Neural cell (in vitro differentiated cells): Measurements from ENCODE around the gene PTPRO. TPM values are rescaled to one million over a fixed set of nuclear protein-coding genes. Genes with fewer than 3 reads are reported as not detected.

ENCODE experiments used
- H2AFZ ChIP-seq: fragments of 200-600, 300-800 bp; sonication (generic), shearing (Covaris generic); 2 replicates; pipeline ENCODE4 v1.6.0; 2014; ENCODE audit warnings: low read depth, mild to moderate bottlenecking, antibody characterized with exemption, low read length, moderate library complexity
- H3F3A ChIP-seq: fragments of 200-600 bp; shearing (Covaris generic); 2 replicates; pipeline ENCODE4 v1.6.1; 2016; ENCODE audit warnings: mild to moderate bottlenecking, moderate library complexity, mixed read lengths, antibody characterized with exemption, low read length; ENCODE audit not compliant: insufficient read depth, poor library complexity, severe bottlenecking
- H3K27ac ChIP-seq: fragments of 200-600, 300-800 bp; sonication (generic), shearing (Covaris generic); 2 replicates; pipeline ENCODE4 v1.5.1; 2014; ENCODE audit warnings: mild to moderate bottlenecking, low read length, moderate library complexity
- H3K27me3 ChIP-seq: fragments of 300-800, 200-600 bp; sonication (generic), shearing (Covaris generic); 2 replicates; pipeline ENCODE4 v1.6.0; 2014; ENCODE audit warnings: mild to moderate bottlenecking, low read depth, low read length, moderate library complexity; ENCODE audit not compliant: insufficient read depth
- H3K36me3 ChIP-seq: fragments of 300-800, 200-600 bp; sonication (generic), shearing (Covaris generic); 2 replicates; pipeline ENCODE4 v1.5.1; 2014; ENCODE audit warnings: mild to moderate bottlenecking, antibody characterized with exemption, low read length, moderate library complexity; ENCODE audit not compliant: insufficient read depth
- H3K4me2 ChIP-seq: fragments of 300-800, 200-600 bp; sonication (generic), shearing (Covaris generic); 2 replicates; pipeline ENCODE4 v1.6.0; 2014; ENCODE audit warnings: mild to moderate bottlenecking, low read length
- H3K4me3 ChIP-seq: fragments of 300-800, 200-600 bp; sonication (generic), shearing (Covaris generic); 2 replicates; pipeline ENCODE4 v1.5.1; 2014; ENCODE audit warnings: mild to moderate bottlenecking, low read length, moderate library complexity
- H3K79me2 ChIP-seq: fragments of 200-600 bp; shearing (Covaris generic); replicated peaks from 2 replicates; pipeline ENCODE4 v1.6.0; 2014; ENCODE audit warnings: mild to moderate bottlenecking, low read length, moderate library complexity; ENCODE audit not compliant: insufficient read depth
- H3K9ac ChIP-seq: fragments of 300-800, 200-600 bp; sonication (generic), shearing (Covaris generic); 2 replicates; pipeline ENCODE4 v1.6.1; 2016; ENCODE audit warnings: mild to moderate bottlenecking, low read length, mixed read lengths
- H3K9me2 ChIP-seq: fragments of 200-600 bp; shearing (Covaris generic); 2 replicates; pipeline ENCODE4 v1.6.1; 2016; ENCODE audit warnings: mild to moderate bottlenecking, low read length, mixed read lengths; ENCODE audit not compliant: insufficient read depth
- H3K9me3 ChIP-seq: fragments of 200-600, 300-800 bp; sonication (generic), shearing (Covaris generic); 2 replicates; pipeline ENCODE4 v1.6.1; 2016; ENCODE audit warnings: mild to moderate bottlenecking, mixed run types, low read length, moderate library complexity, mixed read lengths
- H4K20me1 ChIP-seq: fragments of 200-600 bp; shearing (Covaris generic); 2 replicates; pipeline ENCODE4 v1.6.1; 2016; ENCODE audit warnings: mild to moderate bottlenecking, mixed run types; ENCODE audit not compliant: insufficient read depth
- EP300 ChIP-seq: fragments of 450-650 bp; conservative IDR thresholded peaks from 2 replicates; pipeline ENCODE4 v1.6.1; 2014; ENCODE audit warnings: antibody characterized with exemption, mild to moderate bottlenecking, moderate library complexity; ENCODE audit not compliant: poor library complexity, severe bottlenecking
- EZH2 ChIP-seq: fragments of 200-600, 300-800 bp; shearing (Covaris generic), sonication (generic); IDR thresholded peaks from 2 replicates; pipeline ENCODE4 v1.6.1; 2014; ENCODE audit warnings: antibody characterized with exemption, low read length, borderline replicate concordance, mild to moderate bottlenecking; ENCODE audit not compliant: insufficient read depth, poor library complexity, severe bottlenecking
- MXI1 ChIP-seq: fragments of 450-650 bp; conservative IDR thresholded peaks from 2 replicates; pipeline ENCODE4 v1.6.1; 2014; ENCODE audit warnings: antibody characterized with exemption, mild to moderate bottlenecking; ENCODE audit not compliant: poor library complexity, severe bottlenecking
- POLR2AphosphoS5 ChIP-seq: IDR thresholded peaks from 2 replicates; pipeline ENCODE4 v1.6.1; 2012
- RAD21 ChIP-seq: fragments of 450-650 bp; conservative IDR thresholded peaks from 2 replicates; pipeline ENCODE4 v1.6.1; 2014; ENCODE audit warnings: antibody characterized with exemption, mild to moderate bottlenecking, moderate library complexity
- SMC3 ChIP-seq: fragments of 450-650 bp; conservative IDR thresholded peaks from 2 replicates; pipeline ENCODE4 v1.6.1; 2014; ENCODE audit warnings: antibody characterized with exemption, mild to moderate bottlenecking, moderate library complexity; ENCODE audit not compliant: poor library complexity
- TAF1 ChIP-seq: IDR thresholded peaks from 2 replicates; pipeline ENCODE4 v1.6.1; 2012; ENCODE audit warnings: low read depth
- polyA plus RNA-seq: library from polyadenylated mRNA; depleted of rRNA; stranded (reverse); fragments of >200 nt; gene quantifications from 2 replicates; pipeline ENCODE4 v1.2.3, GENCODE V29; 2014
- TF ChIP-seq, protein P1 (sequence below): IDR thresholded peaks from 2 replicates; pipeline ENCODE4 v1.6.1; 2012; ENCODE audit warnings: borderline replicate concordance
- TF ChIP-seq, protein P2 (sequence below): fragments of 450-650 bp; IDR thresholded peaks from 2 replicates; pipeline ENCODE4 v1.5.1; 2014; ENCODE audit warnings: antibody characterized with exemption, mild to moderate bottlenecking, moderate library complexity; ENCODE audit not compliant: poor library complexity, severe bottlenecking

PTPRO gene
- polyA plus RNA-seq, 1 donor from 2014 or later: 124 TPM

DNA sequence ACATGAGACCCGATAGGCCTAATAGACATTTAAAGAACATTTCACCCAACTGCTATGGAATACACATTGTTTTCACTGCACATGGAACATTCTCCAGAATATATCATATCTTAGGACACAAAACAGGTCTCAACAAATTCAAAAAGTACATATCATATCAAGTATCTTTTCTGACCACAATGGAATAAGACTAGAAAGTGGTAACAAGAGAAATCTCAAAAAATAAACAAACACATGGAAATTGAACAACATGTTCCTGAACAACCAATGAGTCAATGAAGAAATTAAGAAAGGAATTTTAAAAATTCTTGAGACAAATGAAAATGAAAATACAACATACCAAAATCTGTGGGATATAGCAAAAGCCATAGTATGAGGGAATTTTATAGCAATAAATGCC, 208.1 kb downstream of the PTPRO start:
- H3F3A ChIP-seq: no peaks in the 10 kb centered on the region
- H3K4me2 ChIP-seq: no peak overlapping the region
- H3K9me2 ChIP-seq: no peaks in the 10 kb centered on the region
- TF ChIP-seq EP300 (no peak), EZH2 (no peak), SMC3 (no peak), POLR2AphosphoS5 (no peak), RAD21 (no peak), TAF1 (no peak), MXI1 (no peak)
- TF ChIP-seq, protein P1, sequence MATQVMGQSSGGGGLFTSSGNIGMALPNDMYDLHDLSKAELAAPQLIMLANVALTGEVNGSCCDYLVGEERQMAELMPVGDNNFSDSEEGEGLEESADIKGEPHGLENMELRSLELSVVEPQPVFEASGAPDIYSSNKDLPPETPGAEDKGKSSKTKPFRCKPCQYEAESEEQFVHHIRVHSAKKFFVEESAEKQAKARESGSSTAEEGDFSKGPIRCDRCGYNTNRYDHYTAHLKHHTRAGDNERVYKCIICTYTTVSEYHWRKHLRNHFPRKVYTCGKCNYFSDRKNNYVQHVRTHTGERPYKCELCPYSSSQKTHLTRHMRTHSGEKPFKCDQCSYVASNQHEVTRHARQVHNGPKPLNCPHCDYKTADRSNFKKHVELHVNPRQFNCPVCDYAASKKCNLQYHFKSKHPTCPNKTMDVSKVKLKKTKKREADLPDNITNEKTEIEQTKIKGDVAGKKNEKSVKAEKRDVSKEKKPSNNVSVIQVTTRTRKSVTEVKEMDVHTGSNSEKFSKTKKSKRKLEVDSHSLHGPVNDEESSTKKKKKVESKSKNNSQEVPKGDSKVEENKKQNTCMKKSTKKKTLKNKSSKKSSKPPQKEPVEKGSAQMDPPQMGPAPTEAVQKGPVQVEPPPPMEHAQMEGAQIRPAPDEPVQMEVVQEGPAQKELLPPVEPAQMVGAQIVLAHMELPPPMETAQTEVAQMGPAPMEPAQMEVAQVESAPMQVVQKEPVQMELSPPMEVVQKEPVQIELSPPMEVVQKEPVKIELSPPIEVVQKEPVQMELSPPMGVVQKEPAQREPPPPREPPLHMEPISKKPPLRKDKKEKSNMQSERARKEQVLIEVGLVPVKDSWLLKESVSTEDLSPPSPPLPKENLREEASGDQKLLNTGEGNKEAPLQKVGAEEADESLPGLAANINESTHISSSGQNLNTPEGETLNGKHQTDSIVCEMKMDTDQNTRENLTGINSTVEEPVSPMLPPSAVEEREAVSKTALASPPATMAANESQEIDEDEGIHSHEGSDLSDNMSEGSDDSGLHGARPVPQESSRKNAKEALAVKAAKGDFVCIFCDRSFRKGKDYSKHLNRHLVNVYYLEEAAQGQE: no peak
- TF ChIP-seq, protein P2, sequence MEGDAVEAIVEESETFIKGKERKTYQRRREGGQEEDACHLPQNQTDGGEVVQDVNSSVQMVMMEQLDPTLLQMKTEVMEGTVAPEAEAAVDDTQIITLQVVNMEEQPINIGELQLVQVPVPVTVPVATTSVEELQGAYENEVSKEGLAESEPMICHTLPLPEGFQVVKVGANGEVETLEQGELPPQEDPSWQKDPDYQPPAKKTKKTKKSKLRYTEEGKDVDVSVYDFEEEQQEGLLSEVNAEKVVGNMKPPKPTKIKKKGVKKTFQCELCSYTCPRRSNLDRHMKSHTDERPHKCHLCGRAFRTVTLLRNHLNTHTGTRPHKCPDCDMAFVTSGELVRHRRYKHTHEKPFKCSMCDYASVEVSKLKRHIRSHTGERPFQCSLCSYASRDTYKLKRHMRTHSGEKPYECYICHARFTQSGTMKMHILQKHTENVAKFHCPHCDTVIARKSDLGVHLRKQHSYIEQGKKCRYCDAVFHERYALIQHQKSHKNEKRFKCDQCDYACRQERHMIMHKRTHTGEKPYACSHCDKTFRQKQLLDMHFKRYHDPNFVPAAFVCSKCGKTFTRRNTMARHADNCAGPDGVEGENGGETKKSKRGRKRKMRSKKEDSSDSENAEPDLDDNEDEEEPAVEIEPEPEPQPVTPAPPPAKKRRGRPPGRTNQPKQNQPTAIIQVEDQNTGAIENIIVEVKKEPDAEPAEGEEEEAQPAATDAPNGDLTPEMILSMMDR: no peak
- H4K20me1 ChIP-seq: no peaks in the 10 kb centered on the region
- H3K27ac ChIP-seq: no peak overlapping the region
- H3K27me3 ChIP-seq: no peaks in the 10 kb centered on the region
- H3K36me3 ChIP-seq: peaks cover 7% of the 10 kb centered on the region
- H3K9me3 ChIP-seq: no peaks in the 10 kb centered on the region
- H3K79me2 ChIP-seq: no peaks in the 10 kb centered on the region
- no peak overlapping the region for H2AFZ ChIP-seq
- H3K4me3 ChIP-seq: no peak overlapping the region
- no peak overlapping the region for H3K9ac ChIP-seq

DNA sequence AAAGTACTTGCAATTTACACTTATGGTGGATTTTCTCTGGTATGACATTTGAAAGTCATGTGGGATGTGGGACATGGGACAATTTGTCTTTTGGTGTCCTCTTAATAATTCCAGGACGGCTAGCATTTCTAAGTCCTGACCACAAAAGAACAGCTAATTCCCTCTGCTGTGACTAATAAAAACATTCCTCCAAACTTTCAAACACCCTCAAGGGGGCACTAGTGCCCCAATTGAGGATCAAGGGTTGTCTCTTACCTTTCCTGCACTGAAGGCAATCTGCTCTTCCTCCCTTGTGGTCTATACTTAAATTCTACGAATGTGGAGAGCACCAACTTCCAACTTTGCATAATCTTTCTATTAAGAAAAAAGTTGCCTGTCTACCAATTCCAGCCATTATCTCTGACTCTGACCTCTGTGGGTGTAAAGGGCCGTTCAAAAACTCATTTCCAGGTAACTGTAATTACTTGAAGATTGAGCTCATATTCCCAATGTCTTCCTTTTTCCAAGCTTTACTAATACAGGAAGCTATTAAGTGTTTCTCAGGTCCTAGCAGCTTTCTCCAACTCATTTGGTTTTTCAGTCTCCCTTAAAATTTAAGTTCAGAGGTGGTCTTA, 210.2 kb downstream of the PTPRO start:
- H3K9me2 ChIP-seq: no peaks in the 10 kb centered on the region
- H2AFZ ChIP-seq: no peak overlapping the region
- no peaks in the 10 kb centered on the region for H3K9me3 ChIP-seq
- H3K27me3 ChIP-seq: no peaks in the 10 kb centered on the region
- H3K4me3 ChIP-seq: no peak overlapping the region
- H3F3A ChIP-seq: no peaks in the 10 kb centered on the region
- H3K79me2 ChIP-seq: no peaks in the 10 kb centered on the region
- TF ChIP-seq EZH2 (no peak), POLR2AphosphoS5 (no peak), TAF1 (no peak), RAD21 (no peak), SMC3 (no peak), MXI1 (no peak), EP300 (no peak)
- TF ChIP-seq, protein P1: no peak
- TF ChIP-seq, protein P2: no peak
- peaks cover 1% of the 10 kb centered on the region for H3K36me3 ChIP-seq
- H4K20me1 ChIP-seq: no peaks in the 10 kb centered on the region
- no peak overlapping the region for H3K9ac ChIP-seq
- no peak overlapping the region for H3K27ac ChIP-seq
- no peak overlapping the region for H3K4me2 ChIP-seq
